NCI-H1092 (cell line): Measurements from ENCODE around the gene OXCT1.
"Not testable (repeated sequence)": the region's sequence is repeated elsewhere in the genome, so short reads cannot be mapped to it uniquely, and the experiment has no call there.

ENCODE experiments used
- DNase-seq: peaks from one replicate; lab custom pipeline; 2025; lab: John Stamatoyannopoulos, UW

The OXCT1 gene

GRCh38 chr5:41716382-41716781 lies 153.8 kb downstream of the OXCT1 start:
- DNase-seq = no peak

DNA sequence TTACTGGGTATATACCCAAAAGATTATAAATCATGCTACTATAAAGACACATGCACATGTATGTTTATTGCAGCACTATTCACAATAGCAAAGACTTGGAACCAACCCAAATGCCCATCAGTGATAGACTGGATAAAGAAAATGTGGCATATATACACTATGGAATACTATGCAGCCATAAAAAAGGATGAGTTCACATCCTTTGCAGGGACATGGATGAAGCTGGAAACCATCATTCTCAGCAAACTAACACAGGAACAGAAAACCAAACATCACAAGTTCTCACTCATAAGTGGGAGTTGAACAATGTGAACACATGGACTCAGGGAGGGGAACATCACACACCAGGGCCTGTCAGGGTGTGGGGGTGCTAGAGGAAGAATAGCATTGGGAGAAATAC lies 155.8 kb downstream of the OXCT1 start:
- not testable (repeated sequence) for DNase-seq

- no peak for DNase-seq
Observed at GRCh38 chr5:41708604-41708940, 161.7 kb downstream of the OXCT1 start.

DNA sequence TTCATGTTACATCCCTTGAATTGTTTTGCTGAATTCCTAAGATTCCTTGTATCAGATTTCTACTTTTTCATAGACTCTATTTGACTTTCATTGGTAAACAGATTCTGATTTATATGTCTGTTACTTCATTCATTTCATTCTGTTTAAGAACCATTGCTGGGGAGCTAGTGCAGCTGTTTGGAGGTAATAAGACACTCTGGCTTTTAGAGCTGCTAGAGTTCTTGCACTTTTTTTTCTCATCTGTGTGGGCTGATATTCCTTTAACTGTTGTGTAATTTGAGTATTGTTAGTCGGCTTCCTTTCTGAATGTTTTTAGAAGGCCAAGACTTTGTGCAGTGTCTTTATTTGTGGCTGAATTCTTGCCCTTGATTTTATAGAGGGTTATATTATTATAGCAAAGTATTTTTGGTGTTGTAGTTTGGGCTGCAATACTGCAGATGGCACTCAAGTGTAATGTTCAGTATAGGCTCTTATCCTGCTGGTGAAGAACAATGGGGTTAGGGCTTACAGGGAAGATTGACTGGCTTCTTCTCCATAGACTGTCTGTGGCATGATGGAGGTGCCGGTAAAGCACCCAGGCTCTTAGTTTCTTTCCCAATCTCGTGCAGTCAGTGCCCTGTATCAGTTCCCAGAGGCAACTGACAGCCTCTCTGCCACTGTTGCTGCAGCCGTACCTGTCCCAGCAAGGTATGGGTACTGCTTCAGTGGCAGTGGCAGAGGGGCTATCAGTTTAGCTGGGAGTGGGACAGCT lies 162.2 kb downstream of the OXCT1 start:
- no peak for DNase-seq

DNA sequence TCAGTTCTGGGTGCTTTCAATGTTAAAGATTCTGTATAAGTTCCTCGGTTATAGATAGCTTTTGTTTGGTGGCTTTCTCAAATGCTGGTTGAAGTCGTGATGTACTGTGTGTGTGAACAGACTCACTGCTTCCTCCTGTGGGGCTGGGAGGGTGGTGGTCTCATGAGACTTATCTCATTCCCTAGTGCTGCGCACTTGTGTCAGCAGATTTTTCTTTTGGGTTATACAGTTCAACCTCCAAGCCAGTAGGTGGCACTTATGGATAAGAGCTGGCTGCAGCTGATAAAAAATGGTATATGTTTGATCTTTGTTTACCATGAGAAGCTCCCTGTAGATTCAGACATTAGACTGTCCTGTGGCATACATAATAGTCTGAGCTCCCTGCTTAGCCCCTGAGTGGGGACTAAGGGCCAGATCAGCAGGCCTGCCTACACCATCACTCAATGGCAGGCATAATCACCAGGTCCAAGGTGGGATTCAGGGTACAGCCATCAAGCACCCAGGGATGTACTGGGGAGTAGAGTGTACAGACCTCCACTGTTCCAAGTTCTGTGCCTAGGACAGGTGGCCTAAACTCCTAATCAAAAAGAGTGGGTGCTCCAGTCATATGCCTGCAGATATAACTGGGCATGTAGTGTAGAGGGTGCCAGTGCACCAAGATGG lies 174.2 kb downstream of the OXCT1 start:
- DNase-seq = no peak

DNA sequence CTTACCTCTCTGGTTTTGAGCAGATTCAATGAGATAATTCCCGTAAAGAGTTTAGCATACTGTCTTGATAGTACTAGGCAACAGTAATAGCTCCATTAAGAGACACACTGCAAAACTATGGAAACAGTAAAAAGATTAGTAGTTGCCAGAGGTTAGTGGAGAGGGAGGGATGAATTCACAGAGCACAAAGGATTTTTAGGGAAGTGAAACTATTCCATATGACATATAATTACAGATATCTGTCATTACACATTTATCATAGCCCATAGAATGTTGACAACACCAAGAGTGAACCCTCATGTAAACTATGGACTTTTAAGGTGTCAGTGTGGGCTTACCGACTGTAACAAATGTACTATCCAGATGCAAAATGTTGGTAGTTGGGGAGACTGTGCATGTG lies 183.5 kb downstream of the OXCT1 start:
- no peak for DNase-seq

DNA sequence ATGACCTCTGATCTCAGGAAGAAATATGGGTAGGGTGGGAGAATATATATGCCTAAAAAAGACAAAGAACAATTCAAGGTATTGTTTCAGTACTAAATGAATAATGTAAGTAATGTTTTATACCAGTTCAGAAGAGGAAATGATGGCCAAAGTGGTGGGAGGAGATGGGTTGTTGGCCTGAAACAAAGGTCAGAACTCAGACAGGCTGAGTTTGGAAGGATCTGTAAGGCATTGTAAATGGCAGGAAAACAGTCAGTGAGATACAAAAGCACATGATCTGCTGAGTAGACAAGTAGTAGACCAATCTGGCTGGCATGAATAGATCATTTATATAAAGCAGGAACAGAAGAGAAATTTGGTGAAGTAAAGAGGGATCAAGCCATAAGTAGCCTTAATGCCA lies 184.0 kb downstream of the OXCT1 start:
- no peak for DNase-seq

GRCh38 chr5:41683181-41683580 lies 187.0 kb downstream of the OXCT1 start:
- DNase-seq = no peak

DNA sequence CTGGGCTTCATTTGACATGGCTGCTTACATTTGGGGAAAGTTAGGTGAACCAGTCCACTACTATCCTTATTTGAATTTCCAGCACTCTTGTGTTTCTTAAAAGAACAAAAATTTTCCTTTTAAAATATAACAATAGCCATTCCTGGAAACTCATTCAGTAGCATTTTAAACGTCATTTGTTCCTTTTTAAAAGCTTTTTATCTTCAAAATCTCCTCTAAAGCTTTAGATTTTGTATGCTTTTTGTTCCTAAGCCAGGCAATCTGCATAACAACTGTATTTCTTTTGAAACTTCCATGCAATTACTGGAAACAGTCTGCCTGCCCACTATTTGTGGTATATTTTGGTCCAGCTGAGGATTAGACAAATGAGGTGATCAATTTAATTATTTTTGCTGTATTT lies 187.6 kb downstream of the OXCT1 start:
- DNase-seq = no peak

DNA sequence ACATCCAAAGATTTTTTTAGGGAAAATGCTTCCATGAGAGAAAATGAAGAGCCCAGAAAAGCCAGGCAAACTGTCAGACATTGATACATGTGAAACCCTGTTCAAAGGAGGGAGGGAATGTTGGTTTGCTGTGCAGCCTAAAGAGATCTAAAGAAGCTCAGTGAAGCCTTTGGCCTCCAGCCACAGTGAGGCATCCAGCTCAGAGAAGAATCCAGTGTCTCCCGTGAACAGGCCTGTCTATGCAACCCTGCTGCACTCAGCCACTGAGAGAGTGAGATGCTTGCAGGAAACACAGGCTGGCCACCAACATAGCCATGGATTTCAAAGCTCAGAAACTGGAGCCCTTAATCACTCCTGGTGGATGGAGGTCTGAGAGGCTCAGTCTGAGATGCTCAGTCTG lies 188.4 kb downstream of the OXCT1 start:
- DNase-seq = no peak
